WI38 (cell line): ENCODE results near the gene MTCL1.

Source experiments
- H3K4me3 ChIP-seq: 2 replicates; pipeline ENCODE4 v1.5.1; 2011; ENCODE audit warnings: low read depth, mild to moderate bottlenecking, control low read depth, low read length
- TF ChIP-seq, protein P1 (sequence below): IDR thresholded peaks from 2 replicates; pipeline ENCODE4 v1.5.1; 2012; ENCODE audit warnings: low read depth, mild to moderate bottlenecking, control low read depth, low read length

The MTCL1 gene

DNA sequence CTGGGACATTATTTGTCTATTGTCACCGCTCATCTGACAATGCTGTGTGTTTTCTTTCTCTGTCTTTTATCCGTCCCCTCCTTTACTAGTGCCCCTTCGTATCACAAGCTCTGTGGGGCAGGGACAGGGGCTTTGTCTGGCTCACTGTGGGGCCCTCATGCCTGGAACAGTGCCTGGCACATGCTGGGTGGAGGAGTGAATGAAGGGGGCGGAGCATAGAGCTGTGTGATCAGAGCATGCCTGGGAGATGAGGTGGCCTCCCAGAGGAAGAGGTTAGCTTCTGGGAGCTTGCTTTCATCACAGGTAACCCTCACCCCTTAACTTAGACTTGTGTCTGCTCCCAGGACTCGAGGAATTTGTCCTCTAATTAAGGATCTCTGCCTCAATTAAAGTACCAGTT lies 16.4 kb downstream of the MTCL1 start:
- TF ChIP-seq, protein P1, sequence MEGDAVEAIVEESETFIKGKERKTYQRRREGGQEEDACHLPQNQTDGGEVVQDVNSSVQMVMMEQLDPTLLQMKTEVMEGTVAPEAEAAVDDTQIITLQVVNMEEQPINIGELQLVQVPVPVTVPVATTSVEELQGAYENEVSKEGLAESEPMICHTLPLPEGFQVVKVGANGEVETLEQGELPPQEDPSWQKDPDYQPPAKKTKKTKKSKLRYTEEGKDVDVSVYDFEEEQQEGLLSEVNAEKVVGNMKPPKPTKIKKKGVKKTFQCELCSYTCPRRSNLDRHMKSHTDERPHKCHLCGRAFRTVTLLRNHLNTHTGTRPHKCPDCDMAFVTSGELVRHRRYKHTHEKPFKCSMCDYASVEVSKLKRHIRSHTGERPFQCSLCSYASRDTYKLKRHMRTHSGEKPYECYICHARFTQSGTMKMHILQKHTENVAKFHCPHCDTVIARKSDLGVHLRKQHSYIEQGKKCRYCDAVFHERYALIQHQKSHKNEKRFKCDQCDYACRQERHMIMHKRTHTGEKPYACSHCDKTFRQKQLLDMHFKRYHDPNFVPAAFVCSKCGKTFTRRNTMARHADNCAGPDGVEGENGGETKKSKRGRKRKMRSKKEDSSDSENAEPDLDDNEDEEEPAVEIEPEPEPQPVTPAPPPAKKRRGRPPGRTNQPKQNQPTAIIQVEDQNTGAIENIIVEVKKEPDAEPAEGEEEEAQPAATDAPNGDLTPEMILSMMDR = no peak
- H3K4me3 ChIP-seq = no peak overlapping the region

DNA sequence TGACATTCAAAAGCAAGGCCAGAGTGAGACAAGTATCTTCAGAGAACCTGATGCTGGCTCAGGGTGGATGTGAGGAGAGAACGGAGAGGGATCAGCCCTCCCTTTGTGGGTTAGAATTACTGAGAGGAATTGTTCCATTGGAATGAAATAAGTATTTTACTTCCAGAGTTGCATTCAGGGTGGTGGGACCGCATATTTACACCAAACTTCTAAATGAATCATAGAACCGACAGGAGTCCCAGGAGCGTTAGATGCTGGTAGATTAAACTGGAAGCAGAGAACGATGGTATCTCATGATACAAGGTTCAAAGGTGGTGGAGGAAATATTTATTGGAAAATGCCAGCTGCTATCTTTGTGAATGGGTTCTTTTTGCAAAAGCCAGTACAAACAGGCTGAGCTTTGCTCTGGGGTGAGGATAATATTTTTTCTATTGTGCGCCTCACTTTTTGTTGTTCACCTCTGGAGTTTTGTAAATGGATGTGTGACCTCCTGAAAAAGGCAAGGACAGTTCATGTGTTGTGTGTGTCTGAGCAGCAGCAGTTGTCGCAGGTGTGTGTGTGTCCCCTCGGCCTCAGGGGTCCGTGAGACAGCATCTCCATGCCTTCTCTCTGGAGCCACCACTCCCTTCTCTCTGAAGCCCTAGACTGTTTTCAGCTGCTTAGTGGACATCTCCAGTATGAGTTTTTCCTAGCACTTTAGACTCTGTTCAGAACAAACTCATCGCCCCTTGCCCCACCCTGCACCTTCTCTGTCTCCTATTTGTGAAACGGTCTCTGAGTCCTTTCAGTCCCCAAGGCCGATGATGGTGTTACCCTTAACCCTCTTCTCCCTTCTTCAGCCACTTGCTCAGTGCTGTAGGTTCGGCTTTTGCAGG lies 17.8 kb downstream of the MTCL1 start:
- H3K4me3 ChIP-seq = no peak overlapping the region

DNA sequence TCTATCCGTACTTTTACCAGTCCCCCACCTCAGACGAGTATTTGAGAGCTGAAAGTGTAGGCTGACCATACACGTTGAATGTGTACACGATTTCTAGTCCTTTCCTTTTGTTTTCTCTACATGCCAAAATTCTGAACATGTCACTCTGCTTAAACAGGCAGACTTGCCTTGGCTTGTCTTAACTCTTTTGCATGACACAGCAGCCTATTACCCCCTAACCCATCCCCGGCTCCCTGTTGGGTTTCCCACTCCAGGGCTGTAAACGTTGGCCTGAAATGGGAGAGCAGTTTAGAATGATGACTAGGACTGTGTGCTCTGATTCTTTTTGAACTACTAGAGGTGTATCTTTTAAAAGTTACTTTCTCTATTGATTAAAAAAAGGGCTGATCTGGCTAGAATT lies 19.1 kb downstream of the MTCL1 start:
- H3K4me3 ChIP-seq = no peak overlapping the region
- TF ChIP-seq, protein P1 = no peak

More for the DNA sequence above, 17.8 kb downstream of the MTCL1 start:
- TF ChIP-seq, protein P1 = no peak

DNA sequence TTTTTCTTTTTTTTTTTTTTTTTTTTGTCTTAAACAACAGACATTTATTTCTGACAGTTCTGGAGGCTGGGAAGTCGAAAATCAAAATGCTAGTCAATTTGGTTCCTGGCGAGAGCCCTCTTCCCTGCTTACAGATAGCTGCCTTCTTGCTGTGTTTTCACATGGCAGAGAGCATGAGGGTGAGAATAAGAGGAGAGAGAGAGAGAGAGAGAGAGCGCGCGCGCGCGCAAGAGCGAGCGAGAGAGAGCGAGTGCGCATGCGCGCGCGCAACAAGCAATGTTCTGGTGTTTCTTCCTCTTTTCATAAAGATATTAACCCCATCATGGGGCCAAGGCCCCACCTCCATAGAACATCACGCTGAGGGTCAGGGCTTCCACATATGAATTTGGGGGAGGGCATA lies 20.9 kb downstream of the MTCL1 start:
- TF ChIP-seq, protein P1 = no peak
- no peak overlapping the region for H3K4me3 ChIP-seq

DNA sequence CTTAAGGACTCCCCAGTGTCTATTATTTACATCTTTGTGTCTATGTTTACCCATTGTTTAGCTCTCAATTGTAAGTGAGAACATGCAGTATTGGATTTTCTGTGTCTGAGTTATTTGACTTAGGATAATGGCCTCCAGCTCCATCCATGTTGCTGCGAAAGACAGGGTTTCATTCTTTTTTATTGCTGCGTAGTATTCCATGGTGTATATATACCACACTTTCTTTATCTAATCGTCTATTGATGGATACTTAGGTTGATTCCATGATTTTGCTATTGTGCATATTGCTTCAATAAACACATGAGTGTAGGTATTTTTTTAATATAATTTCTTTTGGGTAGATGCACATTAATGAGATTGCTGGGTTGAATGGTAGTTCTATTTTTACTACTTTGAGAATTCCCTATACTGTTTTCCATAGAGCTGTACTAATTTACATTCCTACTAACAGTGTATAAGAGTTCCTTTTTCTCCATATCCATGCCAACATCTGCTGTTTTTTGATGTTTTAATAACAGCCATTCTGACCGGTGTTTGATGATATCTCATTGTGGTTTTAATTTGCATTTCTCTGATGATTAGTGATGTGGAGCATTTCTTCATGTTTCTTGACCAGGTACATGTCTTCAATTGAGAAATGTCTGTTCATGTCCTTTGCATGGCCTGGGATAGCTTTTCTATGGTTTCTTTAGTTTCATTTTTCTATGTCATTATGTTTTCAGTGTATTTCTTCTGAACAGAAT lies 21.8 kb downstream of the MTCL1 start:
- TF ChIP-seq, protein P1 = no peak
- H3K4me3 ChIP-seq = no peak overlapping the region

DNA sequence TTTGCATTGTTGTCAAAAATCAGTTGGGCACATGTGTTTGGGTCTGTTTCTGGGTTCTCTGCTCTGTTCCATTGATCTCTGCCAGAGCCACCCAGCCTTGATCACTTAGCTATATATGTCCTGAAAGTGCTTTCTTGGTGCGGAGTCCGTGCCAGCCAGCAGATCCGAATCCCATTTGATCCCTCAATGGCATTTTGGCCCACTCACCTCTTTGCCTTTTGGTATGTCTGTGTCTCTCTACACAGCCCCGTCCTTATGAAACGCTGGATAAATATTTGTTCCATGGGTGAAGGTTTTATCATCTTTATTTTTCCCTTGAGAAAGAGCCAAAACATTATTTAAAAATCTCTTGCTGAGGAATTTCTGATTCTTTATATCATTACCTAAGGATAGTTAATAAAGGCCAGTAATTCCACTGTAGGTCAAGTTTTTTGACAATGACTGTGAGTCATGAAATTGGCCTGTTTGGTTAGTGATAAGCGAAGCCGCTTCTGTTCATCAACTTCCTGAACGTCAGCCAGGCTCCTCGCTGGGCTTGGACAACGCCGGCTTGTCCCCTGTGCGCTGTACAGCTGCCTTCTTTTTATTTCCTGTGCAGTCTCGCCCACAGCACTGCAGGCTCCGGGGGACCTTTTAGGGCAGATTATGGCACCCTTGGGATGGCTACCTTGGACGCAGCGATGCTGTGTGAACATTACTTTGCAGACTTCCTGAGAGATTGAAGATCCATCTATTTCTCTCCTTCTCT lies 24.9 kb downstream of the MTCL1 start:
- no peak overlapping the region for H3K4me3 ChIP-seq
- TF ChIP-seq, protein P1 = no peak
